CD8-positive, alpha-beta memory T cell (primary cell): ENCODE results near the gene EIPR1. TPM values are rescaled to one million over a fixed set of nuclear protein-coding genes. Genes with fewer than 3 reads are reported as not detected.

ENCODE experiments used
- CTCF ChIA-PET: fragments of 350-600 bp; sonication (Branson Sonifier 250); formaldehyde crosslinking; loops from one replicate; lab custom pipeline; 2021; ENCODE audit warnings: antibody characterized with exemption; lab: Charles Lee
- POLR2A ChIA-PET: fragments of 350-600 bp; sonication (Branson Sonifier 250); formaldehyde crosslinking; loops from one replicate; lab custom pipeline; 2021; ENCODE audit warnings: antibody characterized with exemption; lab: Charles Lee
- DNase-seq, 5 donors: peaks; one replicate each; pipeline versions ENCODE4 v3.0.0 to v3.0.0-alpha.2; 2020 to 2022; ENCODE audit warnings: mixed read lengths in 1 of 5
- H3K27ac ChIP-seq: one replicate; pipeline ENCODE4 v1.7.0; 2013; ENCODE audit warnings: low read depth, mild to moderate bottlenecking, low read length, moderate library complexity
- H3K27me3 ChIP-seq: 2 replicates; pipeline ENCODE4 v1.7.0; 2013; ENCODE audit warnings: low read length, mild to moderate bottlenecking; ENCODE audit not compliant: insufficient read depth, poor library complexity, severe bottlenecking
- H3K36me3 ChIP-seq: 2 replicates; pipeline ENCODE4 v1.7.0; 2013; ENCODE audit warnings: mild to moderate bottlenecking, low read length, moderate library complexity; ENCODE audit not compliant: insufficient read depth
- H3K4me1 ChIP-seq: 2 replicates; pipeline ENCODE4 v1.7.0; 2013; ENCODE audit warnings: mild to moderate bottlenecking, low read length, moderate library complexity; ENCODE audit not compliant: insufficient read depth
- H3K4me3 ChIP-seq: 2 replicates; pipeline ENCODE4 v1.7.0; 2013; ENCODE audit warnings: mild to moderate bottlenecking, low read length
- H3K9me3 ChIP-seq: 2 replicates; pipeline ENCODE4 v1.7.0; 2013; ENCODE audit warnings: mild to moderate bottlenecking, low read length
- H3K27ac Mint-ChIP-seq, 8 donors: one replicate each; pipeline ENCODE4 v1.8.0; 2020 to 2021; ENCODE audit warnings: mixed read lengths in 8 of 8, mild to moderate bottlenecking in 6 of 8, inconsistent platforms in 3 of 8, moderate library complexity in 3 of 8
- H3K27me3 Mint-ChIP-seq, 2 donors: one replicate each; pipeline ENCODE4 v1.8.0; 2020 to 2021; ENCODE audit warnings: mixed read lengths in 2 of 2, mild to moderate bottlenecking in 1 of 2, moderate library complexity in 1 of 2
- H3K36me3 Mint-ChIP-seq, 3 donors: one replicate each; pipeline ENCODE4 v1.8.0; 2020 to 2021; ENCODE audit warnings: mixed read lengths in 3 of 3, inconsistent platforms in 1 of 3, mild to moderate bottlenecking in 1 of 3
- H3K4me1 Mint-ChIP-seq, 3 donors: one replicate each; pipeline ENCODE4 v1.8.0; 2020 to 2021; ENCODE audit warnings: mixed read lengths in 3 of 3, inconsistent platforms in 1 of 3, mild to moderate bottlenecking in 1 of 3
- H3K4me3 Mint-ChIP-seq, 7 donors: one replicate each; pipeline ENCODE4 v1.8.0; 2020 to 2021; ENCODE audit warnings: mixed read lengths in 7 of 7, mild to moderate bottlenecking in 6 of 7, moderate library complexity in 4 of 7, inconsistent platforms in 2 of 7
- H3K9me3 Mint-ChIP-seq, 5 donors: one replicate each; pipeline ENCODE4 v1.8.0; 2020 to 2022; ENCODE audit warnings: mixed read lengths in 5 of 5, mild to moderate bottlenecking in 3 of 5, moderate library complexity in 2 of 5, inconsistent platforms in 1 of 5
- polyA plus RNA-seq: library from polyadenylated mRNA; unstranded; fragments of 300-500 nt; fragmentation: Illumina TruSeq; gene quantifications from one replicate; pipeline ENCODE4 v1.2.3, GENCODE V29; 2021
- total RNA-seq, 2 experiments: library from RNA; stranded (reverse); gene quantifications; one replicate each; pipeline ENCODE4 v1.2.3, GENCODE V29; 2021

Gene EIPR1
- total and polyA plus RNA-seq, 3 experiments from 2014 or later: 39.2 to 43.9 (median 41.6) TPM

GRCh38 chr2:3336844-3337243 lies 40.8 kb downstream of the EIPR1 start:
- H3K9me3 ChIP-seq: no peaks in the 10 kb centered on the region
- H3K4me3 ChIP-seq: no peak overlapping the region
- POLR2A ChIA-PET: no interaction called here
- Mint-ChIP-seq H3K9me3 (no peaks in the 10 kb centered on the region), H3K27ac (peak overlapping the region in 1 of 8 donors; percentile 22), H3K4me1 (peaks cover 0 to 6% (median 4%) of the 10 kb centered on the region in 3 donors), H3K36me3 (peaks cover 12 to 63% (median 17%) of the 10 kb centered on the region in 3 donors), H3K27me3 (peaks cover 0 to 2% of the 10 kb centered on the region in 2 donors), H3K4me3 (no peak overlapping the region)
- H3K36me3 ChIP-seq: peaks cover 4% of the 10 kb centered on the region
- H3K27ac ChIP-seq: no peak overlapping the region
- no peaks in the 10 kb centered on the region for H3K4me1 ChIP-seq
- DNase-seq: no peak
- CTCF ChIA-PET: no interaction called here
- H3K27me3 ChIP-seq: no peaks in the 10 kb centered on the region

- H3K9me3 ChIP-seq: no peaks in the 10 kb centered on the region
- peaks cover 13% of the 10 kb centered on the region for H3K36me3 ChIP-seq
- DNase-seq: no peak
- no peak overlapping the region for H3K4me3 ChIP-seq
- Mint-ChIP-seq H3K4me3 (no peak overlapping the region), H3K36me3 (peaks cover 23 to 72% (median 31%) of the 10 kb centered on the region in 3 donors), H3K9me3 (no peaks in the 10 kb centered on the region), H3K27ac (peak overlapping the region in 1 of 8 donors; percentile 29), H3K27me3 (peaks cover 0 to 2% of the 10 kb centered on the region in 2 donors), H3K4me1 (peaks cover 4 to 6% (median 5%) of the 10 kb centered on the region in 3 donors)
- ChIA-PET POLR2A (no interaction called here), CTCF (no interaction called here)
- H3K27me3 ChIP-seq: no peaks in the 10 kb centered on the region
- no peak overlapping the region for H3K27ac ChIP-seq
- no peaks in the 10 kb centered on the region for H3K4me1 ChIP-seq
Measured at GRCh38 chr2:3334392-3335345, 42.9 kb downstream of the EIPR1 start.

GRCh38 chr2:3332133-3332532 lies 45.5 kb downstream of the EIPR1 start:
- Histone ChIP-seq H3K36me3 (peaks cover 13% of the 10 kb centered on the region), H3K4me3 (no peak overlapping the region), H3K27ac (no peak overlapping the region), H3K27me3 (no peaks in the 10 kb centered on the region), H3K9me3 (no peaks in the 10 kb centered on the region), H3K4me1 (no peaks in the 10 kb centered on the region)
- ChIA-PET CTCF (no interaction called here), POLR2A (no interaction called here)
- peaks cover 0 to 2% of the 10 kb centered on the region in 2 donors for H3K27me3 Mint-ChIP-seq
- H3K4me3 Mint-ChIP-seq: no peak overlapping the region
- peaks cover 20 to 65% (median 27%) of the 10 kb centered on the region in 3 donors for H3K36me3 Mint-ChIP-seq
- H3K9me3 Mint-ChIP-seq: no peaks in the 10 kb centered on the region
- no peak for DNase-seq
- H3K27ac Mint-ChIP-seq: peak overlapping the region in 1 of 8 donors; percentile 28
- H3K4me1 Mint-ChIP-seq: peaks cover 4 to 14% (median 6%) of the 10 kb centered on the region in 3 donors

- H3K9me3 ChIP-seq: no peaks in the 10 kb centered on the region
- ChIA-PET POLR2A (no interaction called here), CTCF (no interaction called here)
- H3K27ac ChIP-seq: no peak overlapping the region
- Mint-ChIP-seq H3K27me3 (no peaks in the 10 kb centered on the region), H3K36me3 (peaks cover 20 to 54% (median 23%) of the 10 kb centered on the region in 3 donors), H3K9me3 (no peaks in the 10 kb centered on the region), H3K4me1 (peaks cover 4 to 22% (median 9%) of the 10 kb centered on the region in 3 donors), H3K4me3 (no peak overlapping the region), H3K27ac (peak overlapping the region in 6 of 8 donors; percentile 14 to 85 (median 78))
- no peak for DNase-seq
- no peaks in the 10 kb centered on the region for H3K27me3 ChIP-seq
- H3K36me3 ChIP-seq: peaks cover 13% of the 10 kb centered on the region
- no peak overlapping the region for H3K4me3 ChIP-seq
- no peaks in the 10 kb centered on the region for H3K4me1 ChIP-seq
Measured at GRCh38 chr2:3329491-3329890, 48.1 kb downstream of the EIPR1 start.

GRCh38 chr2:3326871-3327270 lies 50.7 kb downstream of the EIPR1 start:
- H3K4me1 ChIP-seq: no peaks in the 10 kb centered on the region
- H3K27ac Mint-ChIP-seq: peak overlapping the region in 2 of 8 donors; percentile 37 to 75
- peaks cover 4 to 22% (median 7%) of the 10 kb centered on the region in 3 donors for H3K4me1 Mint-ChIP-seq
- H3K4me3 Mint-ChIP-seq: no peak overlapping the region
- ChIA-PET CTCF (no interaction called here), POLR2A (no interaction called here)
- no peak overlapping the region for H3K27ac ChIP-seq
- no peaks in the 10 kb centered on the region for H3K9me3 Mint-ChIP-seq
- no peak overlapping the region for H3K4me3 ChIP-seq
- H3K36me3 ChIP-seq: peaks cover 9% of the 10 kb centered on the region
- no peak for DNase-seq
- H3K9me3 ChIP-seq: no peaks in the 10 kb centered on the region
- H3K27me3 Mint-ChIP-seq: no peaks in the 10 kb centered on the region
- no peaks in the 10 kb centered on the region for H3K27me3 ChIP-seq
- peaks cover 15 to 41% (median 15%) of the 10 kb centered on the region in 3 donors for H3K36me3 Mint-ChIP-seq

GRCh38 chr2:3326182-3326537 lies 51.5 kb downstream of the EIPR1 start:
- Histone ChIP-seq H3K36me3 (peaks cover 9% of the 10 kb centered on the region), H3K9me3 (no peaks in the 10 kb centered on the region), H3K27me3 (no peaks in the 10 kb centered on the region), H3K4me1 (no peaks in the 10 kb centered on the region), H3K4me3 (no peak overlapping the region), H3K27ac (no peak overlapping the region)
- Mint-ChIP-seq H3K27me3 (no peaks in the 10 kb centered on the region), H3K9me3 (no peaks in the 10 kb centered on the region), H3K36me3 (peaks cover 15 to 47% (median 15%) of the 10 kb centered on the region in 3 donors), H3K27ac (peak overlapping the region in 2 of 8 donors; percentile 37 to 47), H3K4me3 (no peak overlapping the region), H3K4me1 (peaks cover 4 to 22% (median 7%) of the 10 kb centered on the region in 3 donors)
- DNase-seq: no peak
- ChIA-PET CTCF (no interaction called here), POLR2A (no interaction called here)

- Histone ChIP-seq H3K36me3 (peaks cover 5% of the 10 kb centered on the region), H3K4me1 (no peaks in the 10 kb centered on the region), H3K27me3 (no peaks in the 10 kb centered on the region), H3K9me3 (no peaks in the 10 kb centered on the region), H3K27ac (no peak overlapping the region), H3K4me3 (no peak overlapping the region)
- no peak overlapping the region for H3K4me3 Mint-ChIP-seq
- H3K27me3 Mint-ChIP-seq: no peaks in the 10 kb centered on the region
- peaks cover 10 to 46% (median 10%) of the 10 kb centered on the region in 3 donors for H3K36me3 Mint-ChIP-seq
- peaks cover 4 to 22% (median 7%) of the 10 kb centered on the region in 3 donors for H3K4me1 Mint-ChIP-seq
- peak overlapping the region in 1 of 8 donors; percentile 22 for H3K27ac Mint-ChIP-seq
- ChIA-PET POLR2A (no interaction called here), CTCF (no interaction called here)
- no peak for DNase-seq
- no peaks in the 10 kb centered on the region for H3K9me3 Mint-ChIP-seq
Measured at GRCh38 chr2:3325458-3326181, 52.0 kb downstream of the EIPR1 start.
